ENCODE results near the gene CDK5.
A peak's percentile ranks its signal among the peaks of the same experiment; 100 is the strongest.

Gene CDK5

DNA sequence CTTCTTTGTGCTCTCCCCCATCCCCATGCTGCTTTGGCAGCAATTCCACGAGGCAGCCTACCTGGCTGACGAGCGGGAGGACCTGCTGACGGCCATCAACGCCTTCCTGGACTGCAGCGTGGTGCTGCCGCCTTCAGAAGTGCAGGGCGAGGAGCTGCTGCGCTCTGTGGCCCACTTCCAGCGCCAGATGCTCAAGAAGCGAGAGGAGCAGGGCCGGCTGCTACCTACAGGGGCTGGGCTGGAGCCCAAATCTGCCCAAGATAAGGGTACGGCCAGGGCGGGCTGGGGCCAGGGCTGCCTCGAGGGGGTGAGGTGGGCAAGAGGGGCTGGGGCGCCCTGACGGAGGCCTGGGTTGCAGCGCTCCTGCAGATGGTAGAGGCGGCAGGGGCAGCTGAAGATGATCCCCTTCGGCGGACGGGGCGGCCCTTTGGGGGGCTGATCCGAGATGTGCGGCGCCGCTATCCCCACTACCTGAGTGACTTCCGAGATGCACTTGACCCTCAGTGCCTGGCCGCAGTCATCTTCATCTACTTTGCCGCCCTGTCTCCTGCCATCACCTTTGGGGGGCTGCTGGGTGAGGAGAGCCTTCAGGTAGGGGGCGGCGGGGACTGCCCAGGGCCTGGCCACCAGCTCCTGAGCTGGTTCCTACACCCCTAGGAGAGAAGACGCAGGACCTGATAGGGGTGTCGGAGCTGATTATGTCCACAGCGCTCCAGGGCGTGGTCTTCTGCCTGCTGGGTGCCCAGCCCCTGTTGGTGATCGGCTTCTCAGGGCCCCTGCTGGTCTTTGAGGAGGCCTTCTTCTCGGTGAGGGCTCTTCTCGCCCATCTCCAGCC is 13.6 kb upstream of the CDK5 start:
- DNase-seq = no peak

DNA sequence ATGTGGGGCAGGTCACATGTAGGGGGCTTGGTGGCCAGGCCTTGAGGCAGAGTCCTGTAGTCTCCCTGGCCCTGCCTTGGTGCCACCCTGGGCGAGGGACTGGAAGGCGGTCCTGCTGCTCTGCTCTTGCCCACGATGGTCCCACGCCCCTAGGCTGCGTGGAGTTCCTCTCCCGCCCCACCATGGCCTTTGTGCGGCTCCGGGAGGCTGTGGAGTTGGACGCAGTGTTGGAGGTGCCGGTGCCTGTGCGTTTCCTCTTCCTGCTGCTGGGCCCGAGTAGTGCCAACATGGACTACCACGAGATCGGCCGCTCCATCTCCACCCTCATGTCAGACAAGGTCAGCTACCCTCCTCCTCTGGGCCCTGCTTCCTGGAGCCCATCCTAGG is 12.9 kb upstream of the CDK5 start:
- no peak for DNase-seq

DNA sequence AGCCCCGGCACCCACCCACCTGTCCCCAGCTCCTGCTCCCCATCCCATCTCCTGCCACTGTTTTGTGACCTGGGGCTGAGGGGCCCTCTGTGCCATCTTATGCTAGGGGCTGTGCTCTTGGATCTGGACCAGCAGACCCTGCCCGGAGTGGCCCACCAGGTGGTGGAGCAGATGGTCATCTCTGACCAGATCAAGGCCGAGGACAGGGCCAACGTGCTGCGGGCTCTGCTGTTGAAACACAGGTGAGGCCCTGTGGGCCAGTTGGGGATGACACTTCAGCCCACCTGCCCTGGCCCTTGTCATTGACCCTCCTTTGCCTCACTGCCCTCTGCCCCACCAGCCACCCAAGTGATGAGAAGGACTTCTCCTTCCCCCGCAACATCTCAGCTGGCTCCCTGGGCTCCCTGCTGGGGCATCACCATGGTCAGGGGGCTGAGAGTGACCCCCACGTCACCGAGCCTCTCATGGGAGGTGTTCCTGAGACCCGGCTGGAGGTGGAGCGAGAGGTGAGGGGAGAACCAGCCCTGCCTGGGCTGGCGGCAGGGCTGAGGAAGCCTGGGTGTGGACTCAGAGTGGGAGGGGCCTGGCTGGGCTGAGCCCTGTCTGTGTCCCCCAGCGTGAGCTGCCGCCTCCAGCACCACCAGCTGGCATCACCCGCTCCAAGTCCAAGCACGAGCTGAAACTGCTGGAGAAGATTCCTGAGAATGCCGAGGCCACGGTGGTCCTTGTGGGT is 12.3 kb upstream of the CDK5 start:
- no peak for DNase-seq

DNA sequence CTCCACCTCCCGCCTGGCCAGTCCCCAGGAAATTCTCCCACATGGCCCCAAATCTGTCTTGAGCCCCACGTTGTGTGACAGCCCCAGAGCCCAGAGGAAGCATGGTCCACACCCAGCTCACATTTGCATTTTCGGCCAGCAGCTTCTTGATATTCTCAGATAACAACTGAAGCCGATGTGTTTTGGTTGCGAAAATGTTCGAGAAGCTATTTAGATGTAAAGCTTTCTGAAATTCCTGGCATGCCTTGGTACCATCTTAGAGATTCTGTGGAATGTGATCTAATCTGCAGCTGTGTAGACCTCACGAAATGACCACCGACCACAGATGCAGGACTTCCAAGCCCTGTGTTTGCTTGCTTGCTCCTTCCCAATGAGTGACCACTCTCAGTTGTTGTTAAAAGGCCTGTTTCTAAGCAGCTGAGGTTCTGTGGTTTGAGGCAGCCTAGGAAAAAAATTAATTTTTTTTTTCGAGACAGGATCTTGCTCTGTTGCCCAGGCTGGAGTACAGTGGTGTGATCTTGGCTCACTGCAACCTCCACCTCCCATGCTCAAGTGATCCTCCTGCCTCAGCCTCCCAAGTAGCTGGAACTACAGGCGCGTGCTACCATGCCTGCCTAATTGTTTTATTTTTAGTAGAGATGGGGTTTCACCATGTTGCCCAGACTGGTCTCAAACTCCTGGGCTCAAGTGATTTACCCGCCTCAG is 10.5 kb upstream of the CDK5 start:
- DNase-seq = no peak

DNA sequence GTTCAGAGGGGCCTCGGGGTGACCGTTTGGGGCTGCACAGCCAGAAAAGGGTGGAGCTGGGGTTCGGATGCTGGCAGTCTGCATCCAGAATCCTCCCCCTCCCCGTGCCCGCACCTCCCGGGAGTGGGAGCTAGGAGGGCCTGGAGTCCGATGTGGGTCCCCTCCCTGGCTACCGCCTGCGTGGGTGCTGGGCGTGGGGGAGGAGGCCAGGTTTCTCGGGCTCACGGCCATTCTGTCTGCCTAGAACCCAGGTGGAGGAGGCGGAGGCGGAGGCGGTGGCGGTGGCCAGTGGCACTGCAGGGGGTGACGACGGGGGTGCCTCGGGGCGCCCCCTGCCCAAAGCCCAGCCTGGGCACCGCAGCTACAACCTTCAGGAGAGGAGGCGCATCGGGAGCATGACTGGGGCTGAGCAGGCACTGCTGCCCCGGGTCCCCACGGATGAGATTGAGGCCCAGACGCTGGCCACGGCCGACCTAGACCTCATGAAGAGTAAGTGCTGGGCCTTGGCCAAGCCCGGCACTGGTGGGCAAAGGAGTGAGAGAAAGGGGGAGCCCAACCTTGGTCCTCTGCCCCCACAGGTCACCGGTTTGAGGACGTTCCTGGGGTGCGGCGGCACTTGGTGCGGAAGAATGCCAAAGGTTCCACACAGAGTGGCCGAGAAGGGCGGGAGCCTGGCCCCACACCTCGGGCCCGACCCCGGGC is 8.7 kb upstream of the CDK5 start:
- no peak for DNase-seq

DNA sequence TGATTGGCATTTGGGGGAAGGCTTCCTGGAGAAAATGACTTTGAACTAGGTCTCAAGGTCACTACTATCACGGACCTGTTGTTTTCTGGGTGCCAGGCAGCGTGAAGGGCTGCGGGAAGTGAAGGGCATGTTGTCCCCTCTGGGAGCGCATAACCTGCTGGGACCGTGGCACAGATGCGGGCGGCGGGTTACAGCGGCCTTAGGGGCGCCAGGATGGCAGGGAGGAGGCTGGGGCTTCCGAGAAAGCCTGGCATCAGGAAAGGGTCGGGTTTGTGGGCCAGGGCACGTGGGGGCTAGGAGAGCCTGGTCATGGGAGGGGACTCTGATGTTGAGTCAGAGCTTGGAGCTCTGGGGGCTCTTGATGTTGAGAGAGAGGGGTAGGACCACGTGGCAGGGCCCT is 7.8 kb upstream of the CDK5 start:
- DNase-seq = no peak

DNA sequence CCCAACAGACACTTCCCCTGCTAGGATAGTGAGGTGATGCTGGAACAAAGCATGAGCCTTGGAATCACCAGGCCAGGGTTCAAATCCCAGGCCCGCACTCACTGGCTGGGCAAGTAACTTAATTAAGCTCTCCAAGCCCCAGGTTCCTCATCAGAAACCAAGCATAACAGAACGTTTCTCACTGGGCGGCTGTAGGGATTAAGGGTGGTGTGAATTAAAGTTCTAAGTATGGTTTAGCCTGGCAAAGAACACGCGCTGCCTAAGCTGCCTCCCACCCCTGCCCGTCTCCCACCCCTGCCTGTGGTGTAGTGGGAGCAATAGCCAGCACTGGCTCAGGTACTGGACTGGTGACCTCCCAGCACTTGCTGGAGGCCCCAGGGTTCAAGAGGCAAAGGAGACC is 7.3 kb upstream of the CDK5 start:
- no peak for DNase-seq

DNA sequence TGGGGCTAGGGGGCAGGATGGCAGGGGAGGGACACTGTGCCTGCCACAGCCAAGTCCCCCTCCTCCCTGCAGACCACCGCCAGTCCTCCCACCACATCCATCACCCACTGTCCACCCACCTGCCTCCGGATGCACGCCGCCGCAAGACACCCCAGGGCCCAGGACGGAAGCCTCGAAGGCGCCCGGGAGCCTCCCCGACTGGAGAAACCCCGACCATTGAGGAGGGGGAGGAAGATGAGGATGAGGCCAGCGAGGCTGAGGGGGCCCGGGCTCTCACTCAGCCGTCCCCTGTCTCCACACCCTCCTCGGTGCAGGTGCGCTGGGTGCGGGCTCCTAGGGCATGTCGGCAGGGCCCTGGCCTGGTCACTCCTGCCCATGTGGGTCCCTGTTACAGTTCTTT is 6.8 kb upstream of the CDK5 start:
- no peak for DNase-seq

DNA sequence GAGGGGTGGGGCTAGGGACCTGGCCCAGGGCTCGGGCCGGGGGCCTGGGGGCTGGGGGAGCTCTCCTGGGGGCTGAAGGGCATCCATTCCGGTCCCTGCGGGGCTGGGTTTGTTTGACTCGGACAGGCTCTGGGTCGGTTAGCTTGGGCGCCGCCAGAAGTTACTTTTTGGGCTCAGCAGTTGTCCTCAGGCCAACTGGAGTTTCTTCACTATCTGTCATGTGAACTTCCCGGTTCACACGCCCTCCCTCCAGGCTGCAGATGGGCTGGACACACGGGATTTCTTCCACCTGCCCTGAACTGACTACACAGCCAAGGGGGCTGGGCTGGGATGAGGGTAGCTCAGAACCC is 5.5 kb upstream of the CDK5 start:
- DNase-seq = no peak

DNA sequence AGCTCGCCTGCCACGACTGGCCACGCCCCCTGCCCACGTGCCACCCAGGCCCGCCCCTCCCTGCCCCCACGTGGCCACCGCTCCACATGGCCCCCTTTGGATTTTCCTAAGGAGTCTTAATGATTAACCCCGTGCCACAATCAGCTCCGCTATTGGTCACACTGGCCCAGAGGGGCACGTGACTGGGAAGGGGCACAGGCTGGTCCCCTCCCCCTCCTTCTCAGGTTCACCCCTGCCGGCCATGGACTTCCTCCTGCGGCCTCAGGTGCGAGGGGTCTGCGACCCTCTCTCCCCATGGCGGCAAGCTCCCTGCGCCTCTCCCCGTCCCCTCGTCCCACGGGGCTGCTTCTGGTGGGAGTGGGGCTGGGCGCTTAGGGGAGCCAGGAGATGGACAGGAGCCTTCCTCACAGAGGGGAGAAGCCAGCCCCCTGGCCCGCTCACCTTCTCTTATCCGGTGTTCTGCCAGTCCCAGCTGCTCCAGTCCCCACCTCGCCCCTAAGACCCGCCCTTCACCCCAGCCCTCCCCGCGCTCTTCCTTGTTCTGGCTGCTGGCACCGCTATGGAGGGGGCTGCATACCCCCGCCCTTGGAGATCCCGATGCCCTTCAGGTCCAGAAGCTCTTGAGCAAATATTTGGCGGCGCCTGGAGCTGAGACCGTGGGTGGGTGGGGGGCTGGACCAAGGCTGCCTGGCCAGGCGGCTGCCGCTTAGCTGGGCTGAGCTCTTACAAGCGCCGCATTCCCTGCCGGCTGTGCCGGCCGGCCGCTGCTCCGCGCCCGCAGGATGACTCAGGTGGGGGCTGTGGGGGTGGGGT is 4.9 kb upstream of the CDK5 start:
- DNase-seq = no peak

DNA sequence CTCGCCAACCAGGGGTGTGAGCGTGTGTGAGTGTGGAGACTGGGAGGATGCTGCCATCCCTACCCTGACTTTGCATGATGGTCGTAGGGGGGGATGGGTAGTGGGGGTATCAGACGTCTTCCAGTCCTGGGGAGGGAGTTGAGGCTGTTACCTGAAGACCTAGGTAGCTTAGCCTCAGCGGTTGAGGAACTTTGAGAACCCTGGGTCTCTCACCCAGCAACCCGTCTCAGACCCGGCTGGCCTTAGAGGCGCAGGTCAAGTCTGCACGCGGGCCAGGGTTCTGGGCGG is 4.4 kb upstream of the CDK5 start:
- DNase-seq = no peak

DNA sequence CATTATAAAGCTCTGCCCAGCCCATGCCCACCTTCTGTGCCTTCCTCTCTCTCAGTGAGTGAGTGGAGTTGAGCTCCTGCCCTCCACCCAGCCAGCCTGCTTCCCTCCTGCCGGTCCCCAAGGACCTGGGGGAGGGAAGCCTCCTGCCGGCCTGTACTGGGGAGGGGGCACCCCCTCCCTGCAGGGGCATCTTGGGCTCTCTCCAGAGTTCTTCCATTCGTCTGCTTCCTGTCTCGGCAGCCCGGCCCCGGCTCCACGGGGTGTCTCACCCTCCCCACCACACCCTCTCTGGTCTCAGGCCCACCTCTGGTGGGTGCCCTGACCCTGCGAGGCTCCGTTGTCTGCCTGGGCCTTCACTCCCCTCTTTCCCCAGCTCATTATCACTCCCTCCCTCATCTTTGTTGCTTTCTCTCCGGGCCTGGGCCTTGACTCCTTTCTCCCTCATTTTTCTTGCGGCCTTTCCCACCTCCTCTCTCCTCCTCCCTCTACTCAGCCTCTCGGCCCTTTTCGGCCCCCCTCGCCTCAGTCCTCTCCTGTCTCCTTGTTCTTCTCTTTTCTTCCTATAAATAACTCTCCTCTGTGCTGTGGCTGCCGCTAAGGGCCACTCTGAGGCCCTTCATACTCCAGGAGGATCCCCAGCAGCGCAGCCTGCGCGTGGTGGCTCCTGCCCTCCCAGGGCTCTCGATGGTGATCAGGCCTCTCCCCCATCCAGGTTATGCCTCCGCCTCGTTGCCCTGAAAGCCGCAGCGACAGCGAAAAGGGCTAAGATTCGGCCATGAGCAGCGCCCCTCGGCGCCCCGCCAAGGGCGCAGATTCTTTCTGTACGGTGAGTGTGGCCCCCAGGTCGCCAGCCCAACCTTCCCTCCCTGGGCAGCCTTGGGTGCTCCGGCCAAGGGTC is 3.8 kb upstream of the CDK5 start:
- DNase-seq = peak; percentile 45

DNA sequence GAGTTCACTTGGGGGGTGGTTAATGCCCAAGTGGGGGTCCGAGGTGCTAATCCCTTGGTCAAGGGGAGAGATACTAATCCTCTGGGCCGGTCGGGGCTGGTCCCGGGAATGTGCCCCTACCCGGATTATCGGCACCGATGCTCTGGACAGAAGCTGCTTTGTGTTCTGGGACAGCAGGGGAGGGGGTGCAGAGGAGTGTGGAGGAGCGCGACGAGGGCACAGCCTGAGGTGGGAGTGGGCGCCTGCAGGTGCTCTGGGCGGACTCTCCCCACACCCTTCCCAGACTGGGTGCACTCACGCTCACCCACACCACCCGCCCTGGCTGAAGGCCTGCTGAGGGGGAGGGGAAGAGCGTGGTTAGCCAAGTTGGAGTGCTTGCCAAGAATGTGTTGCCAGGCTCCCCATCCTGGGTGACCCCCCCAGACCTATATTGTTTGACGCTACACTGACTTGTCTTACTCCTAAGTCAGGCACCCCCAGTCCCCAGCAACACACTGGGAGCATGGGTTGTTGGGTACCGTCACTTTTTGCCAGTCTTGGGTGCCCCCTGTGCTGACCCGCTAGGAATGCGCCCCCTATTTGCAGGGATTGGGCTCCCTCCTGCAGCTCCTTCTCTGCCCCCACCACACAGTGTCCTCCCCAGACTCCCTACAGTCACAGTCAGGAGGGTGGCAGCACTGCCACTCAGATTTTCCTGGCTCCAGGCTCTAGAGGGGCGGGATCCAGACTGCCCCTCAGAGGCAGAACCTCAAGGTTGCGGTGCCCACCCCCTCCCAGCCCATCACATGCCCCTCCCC is 2.9 kb upstream of the CDK5 start:
- peak; percentile 45 for DNase-seq

DNA sequence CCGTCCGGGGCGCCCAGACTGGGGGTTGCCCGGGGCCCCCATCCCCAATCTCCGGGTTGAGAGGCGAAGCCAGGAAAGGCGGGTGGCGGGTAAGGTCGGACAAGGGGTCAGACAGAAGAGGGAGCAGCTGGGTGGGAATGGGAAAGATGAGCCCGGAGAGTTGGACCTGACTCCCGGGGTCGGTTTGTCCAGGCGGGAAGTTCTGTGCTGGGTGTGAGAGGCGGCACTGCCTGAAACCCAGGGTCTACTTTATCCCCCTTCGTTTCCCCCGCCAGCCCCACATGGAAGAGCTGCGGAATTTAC is 2.4 kb upstream of the CDK5 start:
- DNase-seq = no peak

DNA sequence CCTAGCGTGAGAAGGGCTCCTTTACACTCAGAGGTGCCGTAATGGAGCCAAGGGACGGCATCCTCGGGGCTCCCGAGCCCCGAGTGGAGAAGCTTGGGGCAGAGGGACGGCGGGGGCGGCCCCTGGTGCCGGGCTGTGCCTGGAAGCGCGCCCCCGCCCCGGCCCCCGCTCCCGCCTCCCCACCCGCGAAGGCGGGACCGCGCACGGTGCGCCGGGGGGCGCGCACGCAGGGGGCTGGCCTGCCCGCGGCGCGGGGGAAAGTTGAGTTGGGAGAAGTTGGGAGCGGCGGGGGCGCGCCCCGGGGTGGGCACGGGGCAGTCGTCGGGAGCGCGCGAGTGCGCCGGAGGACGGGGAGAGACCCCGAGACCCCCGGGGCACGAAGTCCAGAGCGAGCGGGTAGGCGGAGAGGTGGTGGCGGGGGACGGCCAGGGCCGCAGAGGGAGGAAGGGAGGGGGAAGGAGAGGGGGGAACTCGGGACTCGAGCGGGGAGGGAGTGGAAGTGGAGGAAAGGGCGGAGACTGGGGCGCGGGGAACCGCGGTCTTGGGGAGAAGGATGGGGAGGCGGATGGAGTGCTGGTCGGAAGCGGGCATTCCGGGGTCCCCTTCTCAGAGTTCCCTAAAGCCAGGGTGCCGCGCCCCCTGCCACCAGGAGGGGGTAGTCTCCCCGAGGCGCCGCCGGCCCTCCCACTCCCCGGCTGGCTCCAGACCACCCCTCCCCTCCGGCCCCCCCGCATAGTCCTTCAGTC is 1.8 kb upstream of the CDK5 start, which contains the start of gene SLC4A2:
TSS of gene SLC4A2 (plus strand) at position 223 of the 746 bp plus-strand sequence. CDS start 2,399 bp downstream, outside the sequence.
- DNase-seq = peak; percentile 90

DNA sequence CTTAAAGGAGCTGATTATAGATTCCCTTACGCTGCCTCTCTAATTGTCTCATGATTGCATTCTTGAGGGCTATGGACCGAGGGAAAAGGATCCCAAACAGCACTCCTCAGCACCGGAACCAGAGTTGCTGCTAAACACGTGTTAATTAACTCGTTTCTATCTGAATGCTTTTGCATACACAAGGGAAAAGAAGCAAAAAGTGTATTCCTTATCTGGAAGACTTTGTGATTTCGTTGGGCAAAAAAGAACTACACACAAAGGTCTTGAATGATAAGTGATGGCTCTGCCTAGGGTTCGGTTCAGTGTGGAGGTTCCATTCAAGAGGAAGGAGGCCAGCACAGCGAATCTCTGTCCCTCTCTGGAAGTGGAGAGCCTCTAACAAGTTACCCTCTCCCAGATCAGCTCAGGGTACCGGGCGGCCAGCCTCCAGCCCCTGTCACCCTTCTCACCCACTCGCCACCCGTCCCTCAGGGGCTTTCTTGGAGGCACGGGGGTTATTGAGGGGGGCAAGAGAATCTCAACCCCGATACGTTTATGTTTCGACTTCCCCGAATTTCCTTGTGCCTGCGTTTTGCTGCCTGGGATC is 1.2 kb upstream of the CDK5 start:
- DNase-seq = peak; percentile 64

DNA sequence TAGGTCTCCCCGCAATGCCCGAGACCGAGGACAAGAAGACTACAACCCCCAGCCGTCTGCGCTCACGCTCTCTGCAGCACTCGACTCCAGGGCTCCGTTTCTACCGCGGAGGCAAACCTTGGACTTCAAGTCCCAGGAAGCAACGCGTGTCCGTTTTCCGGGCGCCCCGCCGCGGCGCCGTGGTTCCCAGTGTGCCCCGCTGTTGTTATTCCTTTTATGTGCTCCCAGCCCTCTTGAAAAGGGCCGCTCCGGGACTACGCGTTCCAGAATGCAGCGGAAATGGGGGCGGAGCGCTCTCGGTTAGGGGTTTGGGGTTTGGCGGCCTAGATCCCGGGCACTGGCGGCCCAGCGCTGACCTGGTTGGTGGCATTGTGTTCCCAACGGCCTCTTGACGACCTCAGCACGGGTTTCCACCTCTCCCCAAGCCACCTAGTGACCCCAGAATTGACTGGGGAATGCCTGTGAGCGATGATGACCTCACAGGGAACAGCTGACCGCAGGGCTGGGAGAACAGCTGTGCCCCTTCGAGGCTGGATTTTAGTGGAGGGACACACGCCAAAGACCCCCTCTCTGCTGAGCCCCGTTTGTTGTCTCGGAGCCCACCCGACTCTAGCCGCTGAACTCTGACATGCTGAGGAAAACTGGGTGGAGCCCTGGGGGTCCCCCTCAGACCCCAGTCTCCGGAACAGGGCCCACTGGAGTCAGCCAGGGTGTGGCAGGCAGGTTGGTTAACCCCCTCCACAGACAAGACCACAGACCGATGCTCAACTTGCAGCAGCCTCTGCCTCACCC is 488 bp upstream of the CDK5 start:
- DNase-seq = peak; percentile 100

DNA sequence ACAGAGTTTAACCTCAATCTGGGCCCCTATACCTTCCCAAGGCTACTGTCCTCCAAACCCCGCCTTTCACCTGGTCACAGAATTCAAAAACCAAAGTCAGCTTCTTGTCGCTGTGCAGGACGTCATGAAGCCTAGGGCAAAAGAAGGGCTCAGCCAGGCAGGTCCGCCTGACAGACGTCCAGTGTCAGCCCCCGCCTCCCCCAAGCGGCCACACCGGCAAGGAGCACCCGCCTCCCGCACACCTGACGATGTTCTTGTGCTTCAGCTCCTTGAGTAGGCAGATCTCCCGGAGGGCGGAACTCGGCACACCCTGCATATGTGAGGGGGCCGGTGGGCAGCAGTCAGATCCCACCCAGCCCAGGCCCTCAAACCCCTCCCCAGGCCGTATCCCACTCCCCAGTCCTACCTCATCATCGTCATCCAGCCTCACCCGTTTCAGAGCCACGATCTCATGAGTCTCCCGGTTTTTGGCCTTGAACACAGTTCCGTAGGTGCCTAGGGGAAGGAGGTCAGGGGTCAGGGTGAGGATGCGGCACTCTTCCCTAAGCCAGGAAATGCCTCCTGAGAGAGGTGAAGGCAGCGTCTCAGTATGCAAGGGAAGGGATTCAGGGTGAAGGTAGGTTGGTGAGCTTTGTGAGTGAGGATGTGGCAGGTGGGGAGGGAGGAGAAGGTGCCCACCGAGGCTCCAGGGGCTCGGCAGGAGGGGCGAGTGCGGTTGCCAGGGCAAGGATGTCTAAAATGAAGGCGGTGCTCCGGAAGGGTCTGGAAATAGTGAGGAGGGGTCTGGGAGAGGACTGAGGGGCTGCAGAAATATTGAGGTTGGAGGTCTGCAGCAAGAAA is 811 bp downstream of the CDK5 start:
- no peak for DNase-seq
